SK-N-SH (cell line): ENCODE data around the gene STUB1. TPM values are rescaled to one million over a fixed set of nuclear protein-coding genes. Genes with fewer than 3 reads are reported as not detected.

ENCODE experiments used
- CTCF ChIA-PET: fragments of 300-600, 350-600 bp; formaldehyde crosslinking; extraction: SDS; loops from one replicate; lab custom pipeline; 2021; lab: Yijun Ruan, JAX
- POLR2A ChIA-PET: fragments of 350-600 bp; sonication (Branson Sonifier 250); formaldehyde crosslinking; extraction: SDS; loops from one replicate; lab custom pipeline; 2020; ENCODE audit warnings: antibody characterized with exemption, inconsistent platforms; lab: Yijun Ruan, JAX
- DNase-seq: peaks from one replicate; pipeline ENCODE4 v3.0.0; 2012
- H2AFZ ChIP-seq: fragments of 200-600 bp; sonication (generic); 2 replicates; pipeline ENCODE4 v1.8.1; 2016; ENCODE audit warnings: antibody characterized with exemption, mild to moderate bottlenecking, low read depth
- H3F3A ChIP-seq: fragments of 200-600 bp; sonication (generic); replicated peaks from 2 replicates; pipeline ENCODE3; 2016; ENCODE audit warnings: antibody characterized with exemption, mild to moderate bottlenecking; ENCODE audit not compliant: insufficient read depth
- H3K27ac ChIP-seq, 2 experiments: fragments of 200-500 bp in 1 of 2; fragments of 200-600 bp in 1 of 2; sonication (Bioruptor generic) in 1 of 2; sonication (generic), shearing (Covaris generic) in 1 of 2; 2 replicates each; pipeline versions ENCODE4 v1.5.1 to v1.6.1; 2014 to 2016; ENCODE audit warnings: low read depth in 2 of 2, inconsistent platforms in 1 of 2, low read length in 1 of 2, mild to moderate bottlenecking in 1 of 2, mixed read lengths in 1 of 2
- H3K27me3 ChIP-seq: fragments of 200-600 bp; sonication (generic), shearing (Covaris generic); 2 replicates; pipeline ENCODE4 v1.6.1; 2016; ENCODE audit warnings: mixed run types; ENCODE audit not compliant: insufficient read depth
- H3K36me3 ChIP-seq, 2 experiments: fragments of 200-500 bp in 1 of 2; fragments of 200-600 bp in 1 of 2; sonication (Bioruptor generic) in 1 of 2; sonication (generic) in 1 of 2; replicated peaks in 1 of 2; 2 replicates each; pipeline versions ENCODE3 to v1.5.1; 2014 to 2016; ENCODE audit warnings: low read length in 1 of 2, mild to moderate bottlenecking in 1 of 2; ENCODE audit not compliant: insufficient read depth in 2 of 2, control insufficient read depth in 1 of 2
- H3K4me1 ChIP-seq, 2 experiments: fragments of 200-500 bp in 1 of 2; fragments of 200-600 bp in 1 of 2; sonication (Bioruptor generic) in 1 of 2; sonication (generic), shearing (Covaris generic) in 1 of 2; 2 replicates each; pipeline versions ENCODE4 v1.5.1 to v1.6.1; 2014 to 2016; ENCODE audit warnings: low read depth in 1 of 2, low read length in 1 of 2, mixed run types in 1 of 2; ENCODE audit not compliant: insufficient read depth in 2 of 2, control insufficient read depth in 1 of 2
- H3K4me2 ChIP-seq: fragments of 200-600 bp; sonication (generic), shearing (Covaris generic); 2 replicates; pipeline ENCODE4 v1.6.1; 2017; ENCODE audit warnings: mixed run types
- H3K4me3 ChIP-seq, 2 experiments: fragments of 200-500 bp in 1 of 2; fragments of 200-600 bp in 1 of 2; sonication (Bioruptor generic) in 1 of 2; sonication (generic), shearing (Covaris generic) in 1 of 2; 2 replicates each; pipeline versions ENCODE4 v1.5.1 to v1.8.1; 2014 to 2016; ENCODE audit warnings: low read depth in 2 of 2, inconsistent platforms in 1 of 2, low read length in 1 of 2, mild to moderate bottlenecking in 1 of 2, mixed read lengths in 1 of 2, moderate library complexity in 1 of 2
- H3K79me2 ChIP-seq: fragments of 200-600 bp; sonication (generic); 2 replicates; pipeline ENCODE4 v1.8.1; 2017; ENCODE audit warnings: mild to moderate bottlenecking; ENCODE audit not compliant: insufficient read depth
- H3K9ac ChIP-seq: fragments of 200-600 bp; sonication (generic); 2 replicates; pipeline ENCODE4 v1.6.1; 2017; ENCODE audit warnings: mixed run types
- H3K9me2 ChIP-seq: fragments of 200-600 bp; sonication (generic); 2 replicates; pipeline ENCODE4 v1.6.1; 2017; ENCODE audit warnings: mixed run types
- H3K9me3 ChIP-seq: fragments of 200-600 bp; sonication (generic); 2 replicates; pipeline ENCODE4 v1.6.1; 2017; ENCODE audit warnings: mixed run types, mild to moderate bottlenecking, moderate library complexity
- H4K20me1 ChIP-seq: fragments of 200-600 bp; sonication (generic); 2 replicates; pipeline ENCODE4 v1.6.1; 2017; ENCODE audit warnings: mild to moderate bottlenecking, mixed run types; ENCODE audit not compliant: insufficient read depth
- ELF1 ChIP-seq: IDR thresholded peaks from 2 replicates; pipeline ENCODE4 v1.4.0; 2012
- EP300 ChIP-seq, 2 experiments: IDR thresholded peaks; 2 replicates each; pipeline versions ENCODE4 v1.4.0 to v1.6.1; 2012; ENCODE audit warnings: borderline replicate concordance in 1 of 2, low read depth in 1 of 2, low read length in 1 of 2
- FOSL2 ChIP-seq: IDR thresholded peaks from 2 replicates; pipeline ENCODE4 v1.4.0; 2012; ENCODE audit warnings: low read depth, mild to moderate bottlenecking, moderate library complexity, borderline replicate concordance
- FOXJ3 ChIP-seq: sonication (generic); formaldehyde crosslinking; IDR thresholded peaks from 2 replicates; pipeline ENCODE4 v1.5.1; 2020; ENCODE audit warnings: mild to moderate bottlenecking, missing genetic modification reagents
- GABPA ChIP-seq: IDR thresholded peaks from 2 replicates; pipeline ENCODE4 v1.4.0; 2012; ENCODE audit warnings: low read depth, mild to moderate bottlenecking
- JUND ChIP-seq: IDR thresholded peaks from 2 replicates; pipeline ENCODE4 v1.4.0; 2012
- MEF2A ChIP-seq: IDR thresholded peaks from 2 replicates; pipeline ENCODE4 v1.4.0; 2012; ENCODE audit warnings: low read depth, borderline replicate concordance
- NRF1 ChIP-seq: IDR thresholded peaks from 2 replicates; pipeline ENCODE4 v1.6.1; 2012; ENCODE audit warnings: low read depth, mild to moderate bottlenecking, low read length
- RAD21 ChIP-seq: IDR thresholded peaks from 2 replicates; pipeline ENCODE4 v1.6.1; 2012; ENCODE audit warnings: mild to moderate bottlenecking, low read length
- RFX5 ChIP-seq: IDR thresholded peaks from 2 replicates; pipeline ENCODE4 v1.6.1; 2012; ENCODE audit warnings: mild to moderate bottlenecking, improper control_type of control experiment, low read length
- RXRA ChIP-seq: IDR thresholded peaks from 2 replicates; pipeline ENCODE4 v1.4.0; 2012; ENCODE audit warnings: low read depth, mild to moderate bottlenecking, borderline replicate concordance
- TEAD4 ChIP-seq: IDR thresholded peaks from 2 replicates; pipeline ENCODE4 v1.4.0; 2012; ENCODE audit warnings: mild to moderate bottlenecking, borderline replicate concordance; ENCODE audit not compliant: insufficient read depth
- WGBS: methylation state at CpG from one replicate; pipeline ENCODE4 v1.1.6; 2017; ENCODE audit warnings: low lambda C conversion rate; 5-methylcytosine and 5-hydroxymethylcytosine counted together
- polyA plus RNA-seq, 3 experiments: library from polyadenylated mRNA; depleted of rRNA; stranded (reverse); fragments of >200 nt; gene quantifications; 2 replicates each; pipeline ENCODE4 v1.2.3, GENCODE V29; 2012
- TF ChIP-seq, protein P1 (sequence below): fragments of 150-350 bp; IDR thresholded peaks from 2 replicates; pipeline ENCODE4 v1.6.1; 2017; ENCODE audit warnings: antibody characterized with exemption, low read length, low read depth, borderline replicate concordance
- TF ChIP-seq, protein P2 (sequence below): fragments of 200-600 bp; sonication (generic); IDR thresholded peaks from 2 replicates; pipeline ENCODE4 v1.6.1; 2017; ENCODE audit warnings: antibody characterized with exemption, mild to moderate bottlenecking, moderate library complexity

Gene STUB1
- polyA plus RNA-seq, 1 of the 3 experiments (the other 2 are of a cell fraction), result 323 TPM

DNA sequence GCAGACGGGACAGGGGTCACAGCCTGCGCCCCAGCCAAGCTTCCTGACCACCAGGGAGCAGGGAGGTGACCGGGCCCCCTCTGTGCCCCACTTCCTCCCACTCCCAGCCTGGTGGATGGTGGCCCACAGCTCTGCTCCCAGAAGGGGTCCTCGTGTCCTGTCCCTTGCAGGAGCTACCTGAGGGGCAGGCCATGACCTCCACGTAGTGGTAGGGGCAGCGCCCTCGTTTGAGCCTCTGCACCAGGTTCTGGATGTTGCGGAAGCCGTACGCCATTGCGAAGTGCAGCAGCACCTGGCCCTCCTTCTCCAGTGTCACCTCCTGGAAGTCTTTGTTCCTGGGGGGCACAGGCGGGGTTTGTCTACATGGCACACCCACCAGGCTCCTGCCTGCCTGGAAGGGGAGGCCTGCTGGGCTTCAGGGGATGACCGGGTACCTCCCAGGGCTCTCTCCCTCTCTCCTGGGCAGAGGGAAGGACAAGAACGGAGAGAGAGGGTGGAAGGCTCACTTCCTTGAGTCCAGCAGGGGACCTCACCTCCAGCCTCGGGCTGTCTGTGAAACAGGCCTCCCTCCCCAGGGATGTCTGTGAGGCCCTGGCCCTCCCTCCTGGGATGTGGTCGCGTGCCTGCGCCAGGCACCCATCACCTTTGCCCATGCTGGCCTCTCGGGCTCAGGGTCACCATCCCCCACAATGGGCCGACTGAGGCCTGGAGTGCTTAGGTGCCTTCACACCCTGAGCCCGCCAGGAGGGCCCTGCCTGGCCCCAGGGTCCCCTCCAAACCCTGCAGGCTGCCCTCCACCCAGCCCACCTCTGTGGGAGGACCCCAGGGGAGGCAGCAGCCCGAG, 50.7 kb downstream of the STUB1 start (continued):
- TF ChIP-seq, protein P1, sequence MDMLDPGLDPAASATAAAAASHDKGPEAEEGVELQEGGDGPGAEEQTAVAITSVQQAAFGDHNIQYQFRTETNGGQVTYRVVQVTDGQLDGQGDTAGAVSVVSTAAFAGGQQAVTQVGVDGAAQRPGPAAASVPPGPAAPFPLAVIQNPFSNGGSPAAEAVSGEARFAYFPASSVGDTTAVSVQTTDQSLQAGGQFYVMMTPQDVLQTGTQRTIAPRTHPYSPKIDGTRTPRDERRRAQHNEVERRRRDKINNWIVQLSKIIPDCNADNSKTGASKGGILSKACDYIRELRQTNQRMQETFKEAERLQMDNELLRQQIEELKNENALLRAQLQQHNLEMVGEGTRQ, result no peak
- no peak for TF ChIP-seq FOSL2
- TF ChIP-seq ELF1, result no peak
- TF ChIP-seq EP300 (IDR thresholded peaks at IDR 0.05; ENCODE audit: borderline replicate concordance in 1 of 2, low read depth in 1 of 2, low read length in 1 of 2), result no peak
- TF ChIP-seq RFX5, result no peak
- TF ChIP-seq RXRA, result no peak
- TF ChIP-seq GABPA, result no peak

DNA sequence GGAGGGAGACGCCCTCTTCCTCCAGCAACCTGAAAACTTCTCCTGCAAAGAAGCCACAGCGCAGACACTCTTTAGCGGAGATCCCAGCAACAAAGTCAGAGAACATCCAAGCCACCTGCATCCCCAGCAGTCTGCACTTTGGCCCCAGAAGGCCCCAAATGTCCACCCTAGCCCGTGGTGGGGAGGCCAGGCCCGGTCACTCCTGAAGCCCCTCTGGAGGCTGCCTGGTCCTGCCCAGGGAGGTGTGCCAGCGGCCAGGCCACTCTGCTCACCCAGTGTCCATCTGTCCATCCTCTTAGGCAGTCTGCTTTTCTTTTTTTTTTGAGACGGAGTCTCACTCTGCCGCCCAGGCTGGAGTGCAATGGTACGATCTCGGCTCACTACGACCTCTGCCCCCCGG, 52.1 kb downstream of the STUB1 start:
- DNase-seq, result no peak
- peaks cover 4% of the 10 kb centered on the region for H3F3A ChIP-seq
- no peak overlapping the region for H3K27ac ChIP-seq
- ChIA-PET POLR2A (interaction anchor here (1.2 kb wide), 1 partner anchor 12 kb away, joined by 4 read pairs; the partner anchor contains the start of gene ANTKMT), CTCF (interaction anchor here (1.2 to 20.3 kb wide), 3 partner anchors 8 to 19 kb away, joined by 3 to 358 read pairs (median 33); partner anchors contain the start of genes ANTKMT, CIAO3, FBXL16 and METRN)
- H3K79me2 ChIP-seq, result no peaks in the 10 kb centered on the region
- H3K9ac ChIP-seq, result no peak overlapping the region
- H3K4me1 ChIP-seq, result peaks cover 0 to 9% of the 10 kb centered on the region in 2 experiments; a peak in 1 of 4 replicates
- no peaks in the 10 kb centered on the region for H3K9me3 ChIP-seq
- WGBS, result 94% methylated on average over 12 of the region's 12 CpGs
- H3K4me2 ChIP-seq, result no peak overlapping the region
- H3K27me3 ChIP-seq, result no peaks in the 10 kb centered on the region
- H3K4me3 ChIP-seq, result no peak overlapping the region
- TF ChIP-seq, protein P2, sequence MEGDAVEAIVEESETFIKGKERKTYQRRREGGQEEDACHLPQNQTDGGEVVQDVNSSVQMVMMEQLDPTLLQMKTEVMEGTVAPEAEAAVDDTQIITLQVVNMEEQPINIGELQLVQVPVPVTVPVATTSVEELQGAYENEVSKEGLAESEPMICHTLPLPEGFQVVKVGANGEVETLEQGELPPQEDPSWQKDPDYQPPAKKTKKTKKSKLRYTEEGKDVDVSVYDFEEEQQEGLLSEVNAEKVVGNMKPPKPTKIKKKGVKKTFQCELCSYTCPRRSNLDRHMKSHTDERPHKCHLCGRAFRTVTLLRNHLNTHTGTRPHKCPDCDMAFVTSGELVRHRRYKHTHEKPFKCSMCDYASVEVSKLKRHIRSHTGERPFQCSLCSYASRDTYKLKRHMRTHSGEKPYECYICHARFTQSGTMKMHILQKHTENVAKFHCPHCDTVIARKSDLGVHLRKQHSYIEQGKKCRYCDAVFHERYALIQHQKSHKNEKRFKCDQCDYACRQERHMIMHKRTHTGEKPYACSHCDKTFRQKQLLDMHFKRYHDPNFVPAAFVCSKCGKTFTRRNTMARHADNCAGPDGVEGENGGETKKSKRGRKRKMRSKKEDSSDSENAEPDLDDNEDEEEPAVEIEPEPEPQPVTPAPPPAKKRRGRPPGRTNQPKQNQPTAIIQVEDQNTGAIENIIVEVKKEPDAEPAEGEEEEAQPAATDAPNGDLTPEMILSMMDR, result no peak
- TF ChIP-seq EP300 (IDR thresholded peaks at IDR 0.05; ENCODE audit: borderline replicate concordance in 1 of 2, low read depth in 1 of 2, low read length in 1 of 2), result no peak
- no peak for TF ChIP-seq MEF2A
- no peak for TF ChIP-seq RAD21
- TF ChIP-seq JUND, result no peak
- no peak for TF ChIP-seq TEAD4
- no peak for TF ChIP-seq FOXJ3
- no peak for TF ChIP-seq NRF1
- H2AFZ ChIP-seq, result no peak overlapping the region
- H4K20me1 ChIP-seq, result no peaks in the 10 kb centered on the region
- H3K36me3 ChIP-seq, result peaks cover 0 to 34% of the 10 kb centered on the region in 2 experiments
- no peaks in the 10 kb centered on the region for H3K9me2 ChIP-seq

Other genes starting within 250 kb of the STUB1 start
- 19.5 and 22.9 TPM in 2 replicates for gene CAPN15, start 152.7 kb upstream of the STUB1 start, polyA plus RNA-seq (2012; rRNA removed)
- not detected in 2 replicates for gene PRR35, start 120.0 kb upstream of the STUB1 start, polyA plus RNA-seq (2012; rRNA removed)
- gene NHLRC4, start 113.4 kb upstream of the STUB1 start, polyA plus RNA-seq (2012; rRNA removed), result 0.69 and 0.70 TPM in 2 replicates
- 38.7 and 41.0 TPM in 2 replicates for gene PIGQ, start 110.4 kb upstream of the STUB1 start, polyA plus RNA-seq (2012; rRNA removed)
- 12.1 and 13.0 TPM in 2 replicates for gene RAB40C, start 90.3 kb upstream of the STUB1 start, polyA plus RNA-seq (2012; rRNA removed)
- gene WFIKKN1, start 49.4 kb upstream of the STUB1 start, polyA plus RNA-seq (2012; rRNA removed), result 0.10 and 0.16 TPM in 2 replicates
- gene METTL26, start 44.1 kb upstream of the STUB1 start, polyA plus RNA-seq (2012; rRNA removed), result 158 and 167 TPM in 2 replicates
- gene MCRIP2, start 38.6 kb upstream of the STUB1 start, polyA plus RNA-seq (2012; rRNA removed), result 34.0 and 36.9 TPM in 2 replicates
- gene WDR90, start 31.0 kb upstream of the STUB1 start, polyA plus RNA-seq (2012; rRNA removed), result 30.5 and 32.0 TPM in 2 replicates
- gene RHOT2, start 12.3 kb upstream of the STUB1 start, polyA plus RNA-seq (2012; rRNA removed), result 229 and 255 TPM in 2 replicates
- gene RHBDL1, start 4.7 kb upstream of the STUB1 start, polyA plus RNA-seq (2012; rRNA removed), result 4.1 and 6.8 TPM in 2 replicates
- 49.2 and 67.0 TPM in 2 replicates for gene JMJD8, start 3.9 kb downstream of the STUB1 start, polyA plus RNA-seq (2012; rRNA removed)
- 5.0 and 6.4 TPM in 2 replicates for gene WDR24, start 10.0 kb downstream of the STUB1 start, polyA plus RNA-seq (2012; rRNA removed)
- 17.7 and 19.8 TPM in 2 replicates for gene FBXL16, start 25.4 kb downstream of the STUB1 start, polyA plus RNA-seq (2012; rRNA removed)
- 52.4 and 59.7 TPM in 2 replicates for gene METRN, start 34.7 kb downstream of the STUB1 start, polyA plus RNA-seq (2012; rRNA removed)
- gene ANTKMT, start 40.7 kb downstream of the STUB1 start, polyA plus RNA-seq (2012; rRNA removed), result 49.5 and 57.4 TPM in 2 replicates
- 15.4 and 18.8 TPM in 2 replicates for gene CCDC78, start 46.0 kb downstream of the STUB1 start, polyA plus RNA-seq (2012; rRNA removed)
- gene HAGHL, start 46.7 kb downstream of the STUB1 start, polyA plus RNA-seq (2012; rRNA removed), result 60.6 and 65.5 TPM in 2 replicates
- 14.4 TPM in 2 replicates for gene CIAO3, start 60.6 kb downstream of the STUB1 start, polyA plus RNA-seq (2012; rRNA removed)
- gene MSLN, start 80.3 kb downstream of the STUB1 start, polyA plus RNA-seq (2012; rRNA removed), result 0.02 and 0.19 TPM in 2 replicates
- gene RPUSD1, start 108.0 kb downstream of the STUB1 start, polyA plus RNA-seq (2012; rRNA removed), result 27.7 and 29.9 TPM in 2 replicates
- 17.7 and 18.0 TPM in 2 replicates for gene CHTF18, start 108.2 kb downstream of the STUB1 start, polyA plus RNA-seq (2012; rRNA removed)
- not detected in 2 replicates for gene GNG13, start 120.3 kb downstream of the STUB1 start, polyA plus RNA-seq (2012; rRNA removed)